Activated T-cell treated with anti-CD3 and anti-CD28 coated beads, Interleukin-2, amount 50 U/mL, for 24 hours (primary cell): ENCODE results near the gene FAF2.
A peak's percentile ranks its signal among the peaks of the same experiment; 100 is the strongest.
"Not testable (repeated sequence)": the region's sequence is repeated elsewhere in the genome, so short reads cannot be mapped to it uniquely, and the experiment has no call there.

ENCODE experiments used
- DNase-seq: peaks from one replicate; pipeline ENCODE4 v3.0.0-alpha.2; 2020
- H3K27ac Mint-ChIP-seq: 2 replicates; pipeline ENCODE4 v1.8.0; 2020; ENCODE audit warnings: mild to moderate bottlenecking, mixed read lengths
- H3K27me3 Mint-ChIP-seq: 2 replicates; pipeline ENCODE4 v1.8.0; 2020; ENCODE audit warnings: mixed read lengths
- H3K36me3 Mint-ChIP-seq: 2 replicates; pipeline ENCODE4 v1.8.0; 2020; ENCODE audit warnings: low read depth, mixed read lengths
- H3K4me1 Mint-ChIP-seq: 2 replicates; pipeline ENCODE4 v1.8.0; 2020; ENCODE audit warnings: low read depth, mixed read lengths
- H3K4me3 Mint-ChIP-seq: 2 replicates; pipeline ENCODE4 v1.8.0; 2020; ENCODE audit warnings: mild to moderate bottlenecking, moderate library complexity, mixed read lengths
- H3K9me3 Mint-ChIP-seq: 2 replicates; pipeline ENCODE4 v1.8.0; 2020; ENCODE audit warnings: mixed read lengths

FAF2 gene

DNA sequence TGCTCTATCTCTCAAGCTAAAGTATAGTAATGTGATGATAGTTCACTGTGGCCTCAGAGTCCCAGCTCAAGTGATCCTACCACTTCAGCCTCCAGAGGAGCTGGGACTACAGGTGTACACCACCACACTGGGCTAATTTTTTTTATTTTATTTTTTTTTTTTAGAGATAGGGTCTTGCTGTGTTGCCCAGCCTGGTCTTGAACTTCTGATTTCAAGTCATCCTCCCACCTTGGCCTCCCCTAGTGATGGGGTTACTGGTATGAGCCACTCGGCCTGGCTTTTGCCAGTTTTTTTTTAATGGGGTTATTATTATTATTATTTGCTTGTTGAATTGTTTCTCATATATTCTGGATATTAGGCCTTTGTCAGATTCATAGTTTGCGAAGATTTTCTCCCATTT lies 13.2 kb downstream of the FAF2 start:
- peaks cover 40% of the 10 kb centered on the region for H3K4me1 Mint-ChIP-seq
- H3K27ac Mint-ChIP-seq = no peak overlapping the region
- no peaks in the 10 kb centered on the region for H3K27me3 Mint-ChIP-seq
- H3K4me3 Mint-ChIP-seq = no peak overlapping the region
- H3K9me3 Mint-ChIP-seq = no peaks in the 10 kb centered on the region
- H3K36me3 Mint-ChIP-seq = peaks cover 57% of the 10 kb centered on the region
- DNase-seq = no peak

DNA sequence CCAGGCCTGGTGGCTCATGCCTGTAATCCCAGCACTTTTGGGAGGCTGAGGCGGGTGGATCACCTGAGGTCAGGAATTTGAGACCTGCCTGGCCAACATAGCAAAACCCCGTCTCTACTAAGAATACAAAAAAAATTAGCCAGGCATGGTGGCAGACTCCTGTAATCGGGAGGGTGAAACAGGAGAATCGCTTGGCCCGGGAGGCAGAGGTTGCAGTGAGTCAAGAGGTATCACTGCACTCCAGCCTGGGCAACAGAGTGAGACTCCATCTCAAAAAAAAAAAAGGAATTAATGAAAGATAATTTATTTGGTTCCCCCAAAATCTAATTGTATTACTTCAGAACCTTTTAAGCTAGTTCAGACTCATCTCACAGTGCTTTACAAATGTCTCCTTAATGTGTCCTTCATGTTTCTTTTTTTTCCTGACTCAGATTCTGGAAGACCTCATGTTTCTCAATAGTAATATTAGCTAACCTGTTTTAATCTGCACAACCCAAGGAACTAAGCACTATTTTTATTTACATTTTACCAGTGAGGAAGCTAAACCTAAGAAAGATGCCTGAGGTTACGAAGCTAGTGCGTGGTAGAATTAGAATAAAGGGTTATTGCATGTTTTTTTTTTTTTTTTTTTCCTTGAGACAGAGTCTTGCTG lies 15.1 kb downstream of the FAF2 start:
- DNase-seq = no peak
- no peak overlapping the region for H3K27ac Mint-ChIP-seq
- peaks cover 59% of the 10 kb centered on the region for H3K36me3 Mint-ChIP-seq
- peaks cover 39% of the 10 kb centered on the region for H3K4me1 Mint-ChIP-seq
- no peaks in the 10 kb centered on the region for H3K9me3 Mint-ChIP-seq
- H3K4me3 Mint-ChIP-seq = no peak overlapping the region
- H3K27me3 Mint-ChIP-seq = no peaks in the 10 kb centered on the region

DNA sequence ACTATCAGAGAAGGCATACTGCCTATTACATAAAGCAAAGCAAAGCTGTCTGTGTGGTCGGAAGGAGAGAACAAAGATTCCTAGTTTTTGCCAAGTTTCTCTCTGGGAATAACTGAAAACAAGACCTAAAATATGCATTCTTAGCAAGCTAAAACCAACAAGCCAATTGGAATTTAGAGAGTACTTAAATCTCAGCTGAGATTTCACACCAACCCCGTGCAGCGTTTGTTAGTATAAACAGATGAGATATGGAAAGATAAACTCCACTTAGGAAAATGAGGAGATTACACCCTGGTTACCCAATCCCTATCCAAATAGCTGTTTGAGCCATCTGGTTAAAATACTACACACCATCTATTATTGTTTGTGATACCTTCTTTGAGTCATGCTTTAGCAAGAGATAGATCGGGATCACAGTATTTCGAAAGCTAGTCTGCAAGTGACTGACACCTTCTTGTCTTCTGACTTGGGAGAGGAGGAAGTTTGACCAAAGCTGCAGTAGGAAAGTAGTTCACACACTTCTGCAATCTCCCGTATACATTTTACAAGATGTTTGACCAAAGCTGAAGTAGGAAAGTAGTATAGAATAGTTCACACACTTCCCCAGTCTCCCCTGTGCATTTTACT lies 18.2 kb downstream of the FAF2 start:
- H3K27ac Mint-ChIP-seq = no peak overlapping the region
- DNase-seq = no peak
- no peaks in the 10 kb centered on the region for H3K9me3 Mint-ChIP-seq
- H3K36me3 Mint-ChIP-seq = peaks cover 65% of the 10 kb centered on the region
- H3K4me3 Mint-ChIP-seq = no peak overlapping the region
- no peaks in the 10 kb centered on the region for H3K27me3 Mint-ChIP-seq
- peaks cover 25% of the 10 kb centered on the region for H3K4me1 Mint-ChIP-seq

DNA sequence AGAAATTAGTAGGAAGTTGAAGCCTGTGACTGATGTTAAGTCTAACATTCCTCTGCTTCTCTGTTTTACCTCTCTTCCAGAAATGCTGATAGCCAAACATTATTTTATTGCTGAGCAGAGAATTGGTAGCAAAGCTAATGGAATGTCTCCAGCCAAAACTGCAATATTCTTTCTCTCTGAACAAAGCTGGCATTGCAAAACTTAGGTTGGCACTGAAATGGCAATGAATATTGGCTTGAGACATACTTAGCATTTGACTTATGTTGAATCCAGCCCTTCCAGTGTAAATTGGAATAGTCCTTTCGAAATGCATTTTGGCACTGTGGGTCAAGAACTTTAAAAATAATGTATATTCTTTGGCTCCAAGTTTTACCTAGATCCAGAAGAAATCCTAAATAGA lies 21.1 kb downstream of the FAF2 start:
- H3K27ac Mint-ChIP-seq = no peak overlapping the region
- DNase-seq = no peak
- H3K4me1 Mint-ChIP-seq = peaks cover 21% of the 10 kb centered on the region
- H3K4me3 Mint-ChIP-seq = no peak overlapping the region
- H3K27me3 Mint-ChIP-seq = no peaks in the 10 kb centered on the region
- H3K9me3 Mint-ChIP-seq = no peaks in the 10 kb centered on the region
- H3K36me3 Mint-ChIP-seq = peaks cover 78% of the 10 kb centered on the region

DNA sequence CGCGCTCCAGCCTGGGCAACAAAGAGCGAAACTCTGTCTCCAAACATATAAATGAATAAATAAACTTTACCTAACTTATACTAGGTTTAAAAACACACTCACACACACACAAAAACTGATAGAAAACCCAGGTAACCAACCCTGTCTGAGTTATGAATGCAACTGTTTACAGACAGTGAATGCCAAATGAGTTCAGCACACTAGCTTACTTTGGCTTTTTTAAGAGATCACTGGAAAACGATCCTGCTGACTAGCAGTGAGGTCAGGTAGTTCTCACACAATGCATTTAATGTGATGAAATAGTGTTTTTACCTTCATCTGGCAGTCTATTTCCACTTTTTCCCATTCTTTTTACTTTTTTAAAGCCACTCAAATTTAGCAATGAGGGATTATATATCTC lies 22.4 kb downstream of the FAF2 start:
- H3K4me1 Mint-ChIP-seq = peaks cover 21% of the 10 kb centered on the region
- no peak for DNase-seq

DNA sequence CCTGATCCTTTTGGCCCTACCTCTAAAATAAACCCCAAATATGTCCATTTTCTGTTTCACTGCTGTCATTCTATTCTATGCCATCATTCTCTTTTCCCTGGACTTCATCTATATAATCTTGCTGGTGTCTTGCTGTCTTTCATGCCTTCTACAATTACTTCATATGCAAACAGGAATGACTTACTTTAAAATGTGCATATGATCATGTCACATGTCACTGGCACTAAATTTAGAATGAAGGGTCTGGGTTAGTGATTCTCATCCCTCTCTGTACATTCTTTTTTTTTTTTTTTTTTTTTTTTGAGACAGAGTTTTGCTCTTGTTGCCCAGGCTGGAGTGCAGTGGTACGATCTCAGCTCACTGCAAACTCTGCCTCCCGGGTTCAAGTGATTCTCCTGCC lies 22.9 kb downstream of the FAF2 start:
- peaks cover 19% of the 10 kb centered on the region for H3K4me1 Mint-ChIP-seq
- H3K4me3 Mint-ChIP-seq = no peak overlapping the region
- H3K27me3 Mint-ChIP-seq = no peaks in the 10 kb centered on the region
- no peak overlapping the region for H3K27ac Mint-ChIP-seq
- H3K36me3 Mint-ChIP-seq = peaks cover 74% of the 10 kb centered on the region
- DNase-seq = no peak
- H3K9me3 Mint-ChIP-seq = no peaks in the 10 kb centered on the region

More for the DNA sequence above, 22.4 kb downstream of the FAF2 start:
- Mint-ChIP-seq H3K36me3 (peaks cover 75% of the 10 kb centered on the region), H3K27ac (no peak overlapping the region), H3K9me3 (no peaks in the 10 kb centered on the region), H3K4me3 (no peak overlapping the region), H3K27me3 (no peaks in the 10 kb centered on the region)

DNA sequence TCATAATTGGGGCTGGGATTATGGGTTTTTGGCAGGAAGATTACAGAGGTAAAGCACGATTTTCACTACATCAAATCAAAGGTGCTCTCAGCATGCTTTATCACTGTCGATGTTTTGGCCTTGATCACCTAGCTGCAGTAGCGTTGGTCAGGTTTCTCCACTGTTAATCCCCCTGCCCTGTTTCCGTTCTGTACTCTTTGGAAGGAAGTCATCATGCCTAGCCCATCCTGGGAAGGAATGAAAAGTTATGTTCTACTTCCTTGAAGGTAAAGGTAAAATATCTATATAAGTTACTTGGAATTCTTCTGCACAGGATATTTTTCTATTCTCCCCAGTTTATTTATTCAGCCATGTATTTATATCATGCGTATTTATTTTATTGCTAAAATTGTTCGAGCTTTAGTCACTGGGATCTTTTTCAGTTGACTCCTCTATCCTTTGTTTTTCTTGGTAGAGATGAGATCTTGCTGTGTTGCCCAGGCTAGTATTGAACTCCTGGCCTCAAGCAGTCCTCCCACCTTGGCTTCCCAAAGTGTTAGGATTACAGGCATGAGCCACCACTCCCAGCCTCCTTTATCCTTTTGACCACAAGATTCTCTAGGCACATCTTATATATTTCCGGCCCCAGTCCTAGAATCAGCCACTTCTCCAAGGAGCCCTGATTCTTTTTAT lies 25.3 kb downstream of the FAF2 start:
- Mint-ChIP-seq H3K4me1 (peaks cover 16% of the 10 kb centered on the region), H3K9me3 (no peaks in the 10 kb centered on the region), H3K4me3 (no peak overlapping the region), H3K27me3 (no peaks in the 10 kb centered on the region), H3K27ac (peak overlapping the region; percentile 6), H3K36me3 (peaks cover 64% of the 10 kb centered on the region)
- no peak for DNase-seq

DNA sequence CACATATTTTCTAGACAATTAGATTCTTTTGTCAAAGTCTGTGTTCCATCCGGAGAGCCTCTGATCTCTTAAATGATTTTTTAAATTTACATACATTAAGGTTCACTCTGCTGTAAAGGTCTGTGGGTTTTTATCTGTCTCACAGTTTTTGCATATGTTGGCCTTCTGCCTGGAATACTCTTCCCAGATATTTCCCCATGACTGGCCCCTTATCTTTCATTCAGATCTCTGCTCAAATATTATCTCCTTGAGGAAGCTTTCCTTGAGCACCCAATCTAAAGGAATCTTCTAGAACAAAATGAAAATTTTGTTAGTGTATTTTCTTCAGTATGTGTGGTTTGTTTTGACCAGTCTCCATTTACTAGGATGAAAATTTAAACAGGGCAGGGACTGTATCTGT lies 26.3 kb downstream of the FAF2 start:
- Mint-ChIP-seq H3K4me1 (peaks cover 16% of the 10 kb centered on the region), H3K27me3 (no peaks in the 10 kb centered on the region), H3K27ac (no peak overlapping the region), H3K4me3 (no peak overlapping the region), H3K9me3 (no peaks in the 10 kb centered on the region), H3K36me3 (peaks cover 66% of the 10 kb centered on the region)
- no peak for DNase-seq

DNA sequence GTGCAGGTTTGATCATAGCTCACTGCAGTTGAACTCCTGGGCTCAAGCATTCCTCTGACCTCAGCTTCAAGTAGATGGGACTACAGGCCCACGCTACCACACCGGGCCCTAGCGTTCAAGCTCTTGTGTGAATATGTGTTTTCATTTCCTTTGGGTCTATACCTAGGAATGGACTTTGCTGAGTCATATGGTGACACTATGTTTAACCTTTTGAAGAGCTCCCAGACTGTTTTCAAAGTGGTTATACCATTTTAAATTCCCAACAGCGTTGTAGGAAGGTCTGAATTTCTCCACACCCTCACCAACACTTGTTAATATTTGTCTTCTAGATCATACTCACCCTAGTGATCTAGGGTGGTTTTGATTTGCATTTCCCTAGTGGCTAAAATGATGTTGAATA lies 33.5 kb downstream of the FAF2 start:
- no peaks in the 10 kb centered on the region for H3K27me3 Mint-ChIP-seq
- no peak for DNase-seq
- peaks cover 76% of the 10 kb centered on the region for H3K36me3 Mint-ChIP-seq
- peak overlapping the region; percentile 71 for H3K27ac Mint-ChIP-seq
- no peaks in the 10 kb centered on the region for H3K9me3 Mint-ChIP-seq
- H3K4me1 Mint-ChIP-seq = peaks cover 32% of the 10 kb centered on the region
- H3K4me3 Mint-ChIP-seq = no peak overlapping the region

DNA sequence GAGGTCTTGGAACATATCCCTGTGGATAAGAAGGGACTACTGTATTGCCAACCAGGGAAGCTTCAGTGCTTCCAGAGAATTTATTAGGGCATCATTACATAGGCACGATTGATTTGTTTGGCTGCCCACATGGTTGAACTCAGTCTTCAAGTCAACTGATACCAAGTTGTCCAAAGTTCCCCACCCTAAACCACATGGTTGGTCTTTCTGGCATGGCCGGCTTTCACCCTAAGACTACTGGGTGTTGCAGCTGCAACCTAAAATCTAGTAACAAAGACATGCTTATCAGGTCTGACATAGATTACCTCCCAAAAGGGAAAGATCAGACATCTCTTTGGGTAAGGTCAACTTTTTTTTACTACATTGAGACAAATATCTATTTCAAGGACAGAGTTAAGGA lies 37.0 kb downstream of the FAF2 start:
- Mint-ChIP-seq H3K4me3 (no peak overlapping the region), H3K27me3 (no peaks in the 10 kb centered on the region), H3K9me3 (no peaks in the 10 kb centered on the region), H3K27ac (no peak overlapping the region), H3K36me3 (peaks cover 78% of the 10 kb centered on the region), H3K4me1 (peaks cover 42% of the 10 kb centered on the region)
- DNase-seq = no peak

DNA sequence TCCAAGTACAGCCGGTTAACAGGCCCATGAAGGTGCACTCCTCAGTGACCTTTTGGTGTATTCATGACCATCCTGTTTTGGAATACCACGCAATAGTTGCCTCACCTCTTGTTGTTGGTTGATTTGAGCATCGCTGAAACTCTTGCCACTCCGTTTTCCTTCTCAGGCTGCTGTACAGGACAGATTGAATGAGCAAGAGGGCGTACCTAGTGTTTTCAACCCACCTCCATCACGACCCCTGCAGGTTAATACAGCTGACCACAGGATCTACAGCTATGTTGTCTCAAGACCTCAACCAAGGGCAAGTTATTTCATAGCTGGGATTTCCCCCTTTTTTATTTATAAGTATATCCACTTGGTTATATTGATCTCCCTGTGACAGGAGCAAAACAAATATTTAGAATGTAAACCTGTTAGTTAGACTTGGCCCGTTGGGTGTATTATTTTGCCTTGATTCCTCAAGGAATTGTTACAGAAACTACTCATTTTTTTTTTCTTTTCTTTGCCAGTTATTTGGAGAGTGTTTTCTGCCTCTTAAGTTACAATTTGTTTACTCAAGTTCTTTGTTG lies 38.1 kb downstream of the FAF2 start:
- Mint-ChIP-seq H3K36me3 (peaks cover 85% of the 10 kb centered on the region), H3K27me3 (no peaks in the 10 kb centered on the region), H3K9me3 (no peaks in the 10 kb centered on the region), H3K4me1 (peaks cover 44% of the 10 kb centered on the region), H3K4me3 (no peak overlapping the region), H3K27ac (no peak overlapping the region)
- no peak for DNase-seq

DNA sequence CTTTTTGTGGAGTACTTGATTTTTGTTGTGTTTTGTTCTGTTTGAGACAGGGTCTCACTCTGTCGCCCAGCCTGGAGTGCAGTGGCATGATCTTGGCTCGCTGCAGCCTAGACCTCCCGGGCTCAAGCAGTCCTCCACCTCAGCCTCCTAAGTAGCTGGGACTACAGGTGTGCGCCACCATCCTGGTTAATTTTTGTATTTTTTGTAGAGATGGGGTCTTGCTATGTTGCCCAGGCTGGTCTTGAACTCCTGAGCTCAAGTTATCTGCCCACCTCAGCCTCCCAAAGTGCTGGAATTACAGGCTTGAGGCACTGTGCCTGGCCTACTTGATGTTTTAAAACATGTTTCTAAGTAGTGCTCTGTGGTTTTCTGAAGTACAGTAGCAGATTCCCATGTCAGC lies 39.0 kb downstream of the FAF2 start:
- H3K27me3 Mint-ChIP-seq, DNase-seq, H3K27ac Mint-ChIP-seq, H3K9me3 Mint-ChIP-seq, H3K4me3 Mint-ChIP-seq: not testable (repeated sequence)
- peaks cover 85% of the 10 kb centered on the region for H3K36me3 Mint-ChIP-seq
- peaks cover 39% of the 10 kb centered on the region for H3K4me1 Mint-ChIP-seq

DNA sequence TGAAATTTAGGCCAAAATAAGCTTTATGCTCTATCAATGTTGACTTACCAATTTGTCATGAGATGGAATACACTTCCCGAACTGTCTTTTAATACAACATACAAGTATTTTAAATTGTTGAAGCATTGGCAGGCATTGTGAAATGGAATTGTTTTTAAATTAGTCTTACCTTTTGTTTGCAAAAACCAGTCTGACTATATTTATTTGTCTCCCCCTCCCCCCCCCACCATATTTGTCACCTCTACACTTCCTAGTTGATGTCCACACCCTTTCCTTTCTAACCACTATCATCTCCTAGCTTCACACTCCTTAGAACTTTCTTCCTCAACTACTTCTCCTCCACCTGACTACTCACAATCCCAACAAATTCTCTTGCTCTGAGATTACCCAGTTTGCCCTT lies 40.9 kb downstream of the FAF2 start:
- Mint-ChIP-seq H3K27ac (peak overlapping the region; percentile 47), H3K36me3 (peaks cover 89% of the 10 kb centered on the region), H3K27me3 (no peaks in the 10 kb centered on the region), H3K4me3 (no peak overlapping the region), H3K9me3 (no peaks in the 10 kb centered on the region), H3K4me1 (peaks cover 27% of the 10 kb centered on the region)
- DNase-seq = no peak

DNA sequence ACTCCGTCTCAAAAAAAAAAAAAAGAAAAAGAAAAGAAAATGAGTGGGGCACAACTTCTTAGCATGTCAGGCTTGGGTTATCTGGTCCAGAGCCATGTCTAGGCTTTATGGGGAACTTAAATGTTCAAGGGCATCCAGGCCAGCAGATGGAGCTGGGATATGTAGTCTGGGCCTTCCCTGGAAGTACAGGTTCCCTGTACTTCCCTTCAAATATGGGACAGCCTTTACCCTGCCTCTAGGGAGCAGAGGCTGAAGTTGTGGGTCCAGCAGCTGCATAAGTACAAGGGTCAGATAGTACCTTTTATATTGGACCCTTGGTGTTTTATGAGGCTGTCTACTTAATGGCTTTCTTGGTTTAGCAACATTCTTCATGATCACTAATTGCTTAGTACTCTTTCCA lies 42.1 kb downstream of the FAF2 start:
- no peak for DNase-seq
- Mint-ChIP-seq H3K36me3 (peaks cover 88% of the 10 kb centered on the region), H3K27me3 (no peaks in the 10 kb centered on the region), H3K4me3 (no peak overlapping the region), H3K4me1 (peaks cover 21% of the 10 kb centered on the region), H3K9me3 (no peaks in the 10 kb centered on the region), H3K27ac (no peak overlapping the region)

DNA sequence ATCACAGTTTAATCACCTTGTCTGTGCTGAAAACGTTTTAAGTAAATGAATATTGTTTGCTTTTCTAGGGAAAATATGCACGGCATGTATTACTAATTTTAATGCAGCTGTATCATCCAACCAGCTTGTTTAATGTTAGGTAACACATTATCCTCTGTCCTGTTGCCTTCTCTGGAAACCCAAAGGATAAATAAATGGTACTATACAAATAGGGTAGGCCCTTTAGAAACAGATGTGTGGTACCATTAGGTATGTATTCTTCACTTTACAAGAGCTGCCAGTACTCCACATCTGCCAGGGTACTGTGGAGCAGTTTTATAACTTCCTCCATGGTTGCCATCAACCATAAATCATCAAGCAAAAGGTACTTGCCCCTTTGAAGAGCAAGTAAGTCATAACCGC lies 42.9 kb downstream of the FAF2 start:
- Mint-ChIP-seq H3K4me1 (peaks cover 20% of the 10 kb centered on the region), H3K9me3 (no peaks in the 10 kb centered on the region), H3K4me3 (no peak overlapping the region), H3K27me3 (no peaks in the 10 kb centered on the region), H3K27ac (no peak overlapping the region), H3K36me3 (peaks cover 87% of the 10 kb centered on the region)
- no peak for DNase-seq
